ENCODE data around the gene CRYBB2. TPM values are rescaled to one million over a fixed set of nuclear protein-coding genes. Genes with fewer than 3 reads are reported as not detected.

The CRYBB2 gene
- polyA plus RNA-seq (2012; ENCODE audit: insufficient read length, low read depth): 0.40 TPM

DNA sequence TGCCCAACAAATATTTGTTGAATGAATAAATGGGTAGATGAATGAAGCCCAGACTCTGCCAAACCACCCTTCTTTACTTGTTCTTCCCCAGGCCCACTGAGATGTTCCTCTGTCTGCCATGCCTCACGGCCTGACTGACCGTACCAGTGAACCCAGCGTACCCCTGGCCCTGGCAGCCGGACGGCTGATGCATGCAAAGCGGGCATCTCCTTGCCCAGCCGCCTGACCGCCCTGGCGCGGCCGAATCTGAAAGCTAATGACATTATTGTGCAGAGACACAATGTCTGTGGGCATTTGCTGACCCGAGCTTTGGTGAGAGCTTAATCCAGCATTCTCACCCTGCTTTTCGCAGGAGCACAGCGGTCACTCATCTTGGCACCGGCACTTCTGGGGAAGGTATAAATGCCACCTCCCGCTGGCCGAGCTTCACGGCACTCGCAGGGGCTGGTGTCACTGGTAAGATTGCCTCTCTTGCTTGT is at the start of gene CRYBB2:
Gene CRYBB2 (plus strand): TSS at position 429 of the 479 bp plus-strand sequence. CDS start 1,791 bp downstream, outside the sequence.
- TF ChIP-seq POLR2AphosphoS5 (IDR thresholded peaks at IDR 0.05; ENCODE audit: low read depth, low read length) (no peak), SIN3A (IDR thresholded peaks at IDR 0.05; ENCODE audit: borderline replicate concordance, insufficient read depth, low read length) (no peak), FOXP2 (optimal IDR thresholded peaks at IDR 0.05; ENCODE audit: borderline replicate concordance, extremely low read depth, extremely low read length, insufficient read depth) (no peak), TAF1 (IDR thresholded peaks at IDR 0.05; ENCODE audit: borderline replicate concordance, insufficient read depth, low read length) (no peak)
- TF ChIP-seq, protein P1, sequence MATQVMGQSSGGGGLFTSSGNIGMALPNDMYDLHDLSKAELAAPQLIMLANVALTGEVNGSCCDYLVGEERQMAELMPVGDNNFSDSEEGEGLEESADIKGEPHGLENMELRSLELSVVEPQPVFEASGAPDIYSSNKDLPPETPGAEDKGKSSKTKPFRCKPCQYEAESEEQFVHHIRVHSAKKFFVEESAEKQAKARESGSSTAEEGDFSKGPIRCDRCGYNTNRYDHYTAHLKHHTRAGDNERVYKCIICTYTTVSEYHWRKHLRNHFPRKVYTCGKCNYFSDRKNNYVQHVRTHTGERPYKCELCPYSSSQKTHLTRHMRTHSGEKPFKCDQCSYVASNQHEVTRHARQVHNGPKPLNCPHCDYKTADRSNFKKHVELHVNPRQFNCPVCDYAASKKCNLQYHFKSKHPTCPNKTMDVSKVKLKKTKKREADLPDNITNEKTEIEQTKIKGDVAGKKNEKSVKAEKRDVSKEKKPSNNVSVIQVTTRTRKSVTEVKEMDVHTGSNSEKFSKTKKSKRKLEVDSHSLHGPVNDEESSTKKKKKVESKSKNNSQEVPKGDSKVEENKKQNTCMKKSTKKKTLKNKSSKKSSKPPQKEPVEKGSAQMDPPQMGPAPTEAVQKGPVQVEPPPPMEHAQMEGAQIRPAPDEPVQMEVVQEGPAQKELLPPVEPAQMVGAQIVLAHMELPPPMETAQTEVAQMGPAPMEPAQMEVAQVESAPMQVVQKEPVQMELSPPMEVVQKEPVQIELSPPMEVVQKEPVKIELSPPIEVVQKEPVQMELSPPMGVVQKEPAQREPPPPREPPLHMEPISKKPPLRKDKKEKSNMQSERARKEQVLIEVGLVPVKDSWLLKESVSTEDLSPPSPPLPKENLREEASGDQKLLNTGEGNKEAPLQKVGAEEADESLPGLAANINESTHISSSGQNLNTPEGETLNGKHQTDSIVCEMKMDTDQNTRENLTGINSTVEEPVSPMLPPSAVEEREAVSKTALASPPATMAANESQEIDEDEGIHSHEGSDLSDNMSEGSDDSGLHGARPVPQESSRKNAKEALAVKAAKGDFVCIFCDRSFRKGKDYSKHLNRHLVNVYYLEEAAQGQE (IDR thresholded peaks at IDR 0.05; ENCODE audit: insufficient read depth in 1 of 2, low read depth in 2 of 2, low read length in 2 of 2): no peak

- TF ChIP-seq TAF1 (IDR thresholded peaks at IDR 0.05; ENCODE audit: borderline replicate concordance, insufficient read depth, low read length) (no peak), FOXP2 (optimal IDR thresholded peaks at IDR 0.05; ENCODE audit: borderline replicate concordance, extremely low read depth, extremely low read length, insufficient read depth) (no peak), POLR2AphosphoS5 (IDR thresholded peaks at IDR 0.05; ENCODE audit: low read depth, low read length) (no peak), SIN3A (IDR thresholded peaks at IDR 0.05; ENCODE audit: borderline replicate concordance, insufficient read depth, low read length) (no peak)
- TF ChIP-seq, protein P1 (IDR thresholded peaks at IDR 0.05; ENCODE audit: insufficient read depth in 1 of 2, low read depth in 2 of 2, low read length in 2 of 2): no peak
Measured at GRCh38 chr22:25170426-25170980, 48.9 kb upstream of the CRYBB2 start.

GRCh38 chr22:25172153-25172552 is 47.3 kb upstream of the CRYBB2 start:
- no peak for TF ChIP-seq TAF1 (IDR thresholded peaks at IDR 0.05; ENCODE audit: borderline replicate concordance, insufficient read depth, low read length)
- no peak for TF ChIP-seq SIN3A (IDR thresholded peaks at IDR 0.05; ENCODE audit: borderline replicate concordance, insufficient read depth, low read length)
- TF ChIP-seq, protein P1 (IDR thresholded peaks at IDR 0.05; ENCODE audit: insufficient read depth in 1 of 2, low read depth in 2 of 2, low read length in 2 of 2): no peak
- TF ChIP-seq FOXP2 (optimal IDR thresholded peaks at IDR 0.05; ENCODE audit: borderline replicate concordance, extremely low read depth, extremely low read length, insufficient read depth): no peak
- TF ChIP-seq POLR2AphosphoS5 (IDR thresholded peaks at IDR 0.05; ENCODE audit: low read depth, low read length): no peak

DNA sequence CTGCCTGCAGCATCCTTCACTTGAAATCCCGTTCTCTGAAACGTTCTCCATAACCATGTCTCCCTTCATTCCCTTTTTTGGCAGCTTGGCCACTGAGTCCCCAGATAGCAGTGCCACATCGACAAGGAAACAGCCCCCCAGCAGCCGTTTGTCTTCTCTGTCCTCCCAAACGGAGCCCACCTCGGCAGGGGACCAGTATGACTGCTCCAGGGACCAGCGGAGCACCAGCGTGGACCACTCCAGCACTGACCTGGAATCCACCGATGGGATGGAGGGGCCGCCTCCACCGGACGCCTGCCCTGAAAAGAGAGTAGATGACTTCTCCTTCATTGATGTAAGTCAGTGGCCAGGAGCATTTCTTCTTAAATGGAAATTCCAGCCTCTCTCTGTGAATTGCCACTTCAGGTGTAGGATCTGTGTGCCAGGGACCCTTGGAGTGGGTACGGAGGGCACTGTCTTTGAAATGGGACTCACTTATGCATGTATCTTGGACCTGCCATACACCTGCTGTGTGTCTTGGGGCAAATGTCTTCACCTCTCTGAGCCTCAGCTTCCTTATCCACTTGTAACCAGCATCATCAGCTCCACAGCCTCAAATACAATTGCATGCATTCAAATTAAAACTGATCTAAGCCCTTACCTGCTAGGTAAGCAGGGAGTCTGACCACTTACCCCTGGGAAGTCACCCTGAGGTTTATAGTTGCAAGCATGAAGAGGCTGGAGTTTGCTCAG is 45.1 kb upstream of the CRYBB2 start:
- TF ChIP-seq POLR2AphosphoS5 (IDR thresholded peaks at IDR 0.05; ENCODE audit: low read depth, low read length): no peak
- no peak for TF ChIP-seq FOXP2 (optimal IDR thresholded peaks at IDR 0.05; ENCODE audit: borderline replicate concordance, extremely low read depth, extremely low read length, insufficient read depth)
- TF ChIP-seq, protein P1 (IDR thresholded peaks at IDR 0.05; ENCODE audit: insufficient read depth in 1 of 2, low read depth in 2 of 2, low read length in 2 of 2): no peak
- TF ChIP-seq SIN3A (IDR thresholded peaks at IDR 0.05; ENCODE audit: borderline replicate concordance, insufficient read depth, low read length): no peak
- no peak for TF ChIP-seq TAF1 (IDR thresholded peaks at IDR 0.05; ENCODE audit: borderline replicate concordance, insufficient read depth, low read length)
